SH-SY5Y (cell line): ENCODE results near the gene RBMS1.
A peak's percentile ranks its signal among the peaks of the same experiment; 100 is the strongest.

ENCODE experiments used
- GATA2 ChIP-seq: IDR thresholded peaks from 2 replicates; pipeline ENCODE4 v1.6.1; 2011; ENCODE audit warnings: mild to moderate bottlenecking, low read depth, low read length
- GATA3 ChIP-seq: IDR thresholded peaks from 2 replicates; pipeline ENCODE4 v1.6.1; 2011; ENCODE audit warnings: low read depth, mild to moderate bottlenecking, low read length, moderate library complexity

Gene RBMS1

DNA sequence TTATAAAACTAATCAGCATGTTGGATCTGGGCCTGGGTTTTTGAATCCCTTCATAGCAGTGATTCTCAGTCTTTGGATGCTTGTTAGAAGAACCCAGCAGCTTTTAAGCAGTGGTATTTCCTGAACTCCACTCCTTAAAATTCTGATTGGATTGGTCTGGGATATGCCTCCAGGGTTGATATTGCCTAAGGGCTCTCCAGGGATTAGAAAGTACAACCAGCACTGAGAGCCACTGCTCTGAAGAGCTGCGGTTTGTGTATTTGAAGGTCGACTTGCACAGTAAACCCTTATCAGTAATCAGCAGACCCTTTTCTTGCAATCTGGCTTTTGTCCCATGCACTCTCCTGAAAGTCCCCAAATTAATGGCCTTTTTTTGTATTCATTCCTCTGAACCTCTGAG lies 17.0 kb upstream of the RBMS1 start:
- peak; percentile 98 for TF ChIP-seq GATA2
- TF ChIP-seq GATA3: peak; percentile 99

DNA sequence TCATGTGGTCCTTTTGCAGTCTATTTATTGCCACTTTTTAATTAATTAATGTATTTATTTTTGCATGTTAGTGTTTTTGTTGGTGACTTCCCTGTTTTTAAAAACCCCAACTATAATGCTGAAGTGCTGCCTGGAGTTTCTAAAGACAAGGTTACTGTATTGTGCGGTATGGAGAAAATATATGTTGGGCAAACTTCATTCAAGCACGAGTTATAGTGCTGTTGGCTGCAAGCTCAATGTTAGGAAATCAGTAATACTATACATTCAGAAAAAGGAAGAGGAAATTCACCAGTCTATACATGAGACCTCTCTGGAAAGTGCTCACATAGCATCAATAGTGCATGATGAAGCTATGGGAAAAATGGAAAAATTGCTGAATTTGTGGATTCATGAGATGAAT lies 15.4 kb upstream of the RBMS1 start:
- TF ChIP-seq GATA3: no peak
- no peak for TF ChIP-seq GATA2

DNA sequence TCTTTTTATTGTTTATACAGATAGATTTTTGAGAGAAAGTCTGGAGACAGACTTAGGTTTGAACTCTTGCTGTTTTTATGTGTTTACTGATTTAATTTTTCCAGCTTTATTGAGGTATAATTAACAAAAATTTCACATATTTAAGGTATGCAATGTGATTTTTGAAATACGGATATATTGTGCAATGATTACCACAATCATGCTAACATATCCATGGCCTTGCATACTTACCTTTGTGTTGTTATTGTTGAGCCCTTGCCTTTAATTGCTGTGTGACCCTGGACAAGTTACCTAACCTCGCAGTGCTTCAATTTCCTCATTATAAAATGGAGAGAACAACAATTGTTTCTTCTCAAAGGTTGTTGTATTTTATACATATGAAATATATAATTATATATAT lies 13.9 kb upstream of the RBMS1 start:
- TF ChIP-seq GATA2: no peak

DNA sequence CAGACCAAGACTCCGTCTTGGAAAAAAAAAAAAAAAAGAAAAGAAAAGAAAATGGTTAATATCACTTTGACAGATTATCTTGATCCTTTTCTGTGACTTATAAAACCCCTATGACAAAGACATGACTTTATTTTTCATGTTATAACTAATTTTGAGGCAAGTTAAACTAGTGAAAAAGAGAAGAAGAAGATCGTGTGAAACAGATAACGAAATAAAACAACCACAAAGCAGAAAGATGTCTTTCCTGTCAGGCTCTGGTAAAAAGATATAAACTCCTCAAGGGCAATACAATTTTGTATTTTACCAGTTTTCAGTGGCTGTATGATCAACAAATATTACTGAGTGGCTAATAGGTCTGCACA lies 13.4 kb upstream of the RBMS1 start:
- TF ChIP-seq GATA3: 0 out of 2 replicates have a peak, but pooled peaks have one; percentile 1
- no peak for TF ChIP-seq GATA2

DNA sequence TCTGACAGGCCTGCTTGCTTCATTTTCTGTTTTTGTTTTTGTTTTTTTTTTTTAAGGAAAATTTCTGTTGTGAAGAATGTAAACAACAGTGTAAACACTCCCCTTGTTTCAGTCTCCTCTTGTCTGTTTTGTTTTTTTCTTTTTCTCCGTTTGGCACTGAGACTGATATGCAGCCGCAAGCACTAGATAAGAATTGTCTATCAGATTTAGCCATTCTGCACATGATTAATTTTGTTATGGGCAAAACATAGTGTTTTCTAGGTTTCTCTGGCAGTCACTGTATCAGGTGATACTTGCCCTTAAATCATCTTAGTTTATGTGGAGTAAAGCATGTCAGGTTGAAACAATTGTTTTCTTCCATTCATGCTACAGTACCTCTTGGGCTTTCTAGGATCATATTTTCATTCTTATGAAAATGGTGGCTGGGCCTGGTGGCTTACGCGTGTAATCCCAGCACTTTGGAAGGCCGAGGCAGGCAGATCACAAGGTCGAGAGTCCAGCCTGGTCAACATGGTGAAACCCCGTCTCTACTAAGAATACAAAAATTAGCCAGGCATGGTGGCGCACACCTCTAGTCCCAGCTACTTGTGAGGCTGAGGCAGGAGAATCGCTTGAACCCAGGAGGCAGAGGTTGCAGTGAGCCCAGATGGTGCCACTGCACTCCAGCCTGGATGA lies 12.9 kb upstream of the RBMS1 start:
- TF ChIP-seq GATA3: no peak; the same call in 1 of the 2 replicates
- peak; percentile 71; the same call in 1 of the 2 replicates for TF ChIP-seq GATA2

DNA sequence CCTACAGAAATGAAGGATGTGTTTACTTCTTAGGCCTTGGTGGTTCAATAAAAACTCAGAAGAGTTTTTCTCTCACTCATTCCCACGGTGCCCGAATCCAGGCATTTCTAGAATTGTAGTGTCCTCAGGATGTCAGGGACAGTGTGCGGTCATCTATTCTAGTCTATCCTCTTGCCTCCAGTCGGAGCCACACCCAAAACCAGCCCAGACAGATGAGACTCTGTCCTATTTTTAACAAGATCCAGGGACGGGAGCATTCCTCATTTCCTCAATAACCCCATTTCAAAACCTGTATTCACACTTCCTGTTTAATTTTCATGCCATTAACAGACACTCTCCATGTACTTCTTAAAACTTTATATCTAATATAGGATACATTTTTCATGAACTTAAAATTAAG lies 11.6 kb upstream of the RBMS1 start:
- TF ChIP-seq GATA2: no peak
- no peak for TF ChIP-seq GATA3

DNA sequence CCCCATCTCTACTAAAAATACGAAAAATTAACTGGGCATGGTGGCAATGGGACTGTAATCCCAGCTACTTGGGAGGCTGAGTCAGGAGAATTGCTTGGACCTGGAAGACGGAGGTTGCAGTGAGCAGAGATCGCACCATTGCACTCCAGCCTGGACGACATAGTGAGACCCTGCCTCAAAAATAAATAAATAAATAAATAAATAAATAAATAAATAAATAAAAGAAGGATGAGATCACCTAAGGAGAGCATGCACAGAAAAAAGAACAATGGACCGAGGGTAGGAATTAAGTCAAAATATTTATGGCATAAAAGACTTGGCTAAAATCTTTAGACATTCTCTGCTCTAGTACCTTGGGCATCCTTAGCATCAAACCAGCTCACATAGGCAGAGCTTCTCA lies 8.9 kb upstream of the RBMS1 start:
- TF ChIP-seq GATA2: no peak
- TF ChIP-seq GATA3: no peak

DNA sequence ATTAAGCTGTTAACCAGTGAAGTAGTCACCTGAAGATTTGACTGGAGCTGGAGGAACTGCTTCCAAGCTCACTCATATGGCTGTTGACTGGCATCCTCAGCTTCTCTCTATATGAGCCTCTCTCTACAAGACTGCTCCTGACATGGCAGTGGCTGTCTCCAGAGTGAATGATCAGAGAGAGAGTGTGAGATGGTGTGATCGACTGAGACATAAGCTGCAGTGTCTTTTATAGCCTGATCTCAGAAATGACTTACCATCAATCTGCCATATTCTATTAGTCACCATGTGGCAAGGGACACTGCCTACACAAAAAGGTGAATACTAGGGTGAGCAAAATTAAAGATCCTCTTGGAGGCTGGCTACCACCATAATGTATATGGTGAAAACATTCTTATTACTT lies 7.8 kb upstream of the RBMS1 start:
- TF ChIP-seq GATA2 (no peak), GATA3 (no peak)

DNA sequence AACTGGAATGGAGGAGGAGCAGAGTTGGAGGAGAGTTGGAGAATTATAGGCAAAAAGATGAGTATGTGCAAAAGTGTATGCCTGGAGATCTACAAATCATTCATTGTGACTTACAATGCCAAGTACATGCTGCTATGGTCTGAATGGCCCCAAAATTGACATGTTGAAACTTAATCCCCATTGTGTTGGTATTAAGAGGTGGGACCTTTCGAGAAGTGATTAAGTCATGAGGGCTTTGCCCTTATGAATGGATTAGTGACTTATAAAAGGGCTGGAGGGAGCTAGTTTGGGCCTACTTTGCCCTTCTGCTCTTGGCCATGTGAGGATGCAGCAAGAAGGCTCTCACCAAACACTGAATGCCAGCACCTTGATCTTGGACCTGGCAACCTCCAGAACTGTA lies 6.3 kb upstream of the RBMS1 start:
- TF ChIP-seq GATA2 (no peak), GATA3 (no peak)

DNA sequence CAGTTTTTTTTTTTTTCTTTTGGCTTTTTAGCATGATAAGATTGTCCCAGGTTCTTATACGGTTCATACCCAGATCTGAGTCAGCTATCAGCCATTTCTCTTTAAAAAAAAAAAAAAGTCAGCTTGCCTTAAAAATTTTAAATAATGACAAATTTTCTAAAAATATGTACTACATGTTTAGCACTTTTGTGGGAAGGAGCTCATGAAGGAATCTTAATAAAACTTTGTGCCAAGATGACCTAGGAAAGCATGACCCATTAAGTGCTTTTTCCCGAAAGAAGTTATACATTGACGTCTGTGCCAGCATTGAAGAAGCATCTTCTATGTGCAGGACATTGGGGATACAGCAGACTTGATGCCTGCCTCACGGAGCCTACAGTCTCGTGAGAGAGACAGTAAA lies 4.5 kb upstream of the RBMS1 start:
- TF ChIP-seq GATA2 (no peak), GATA3 (no peak)

DNA sequence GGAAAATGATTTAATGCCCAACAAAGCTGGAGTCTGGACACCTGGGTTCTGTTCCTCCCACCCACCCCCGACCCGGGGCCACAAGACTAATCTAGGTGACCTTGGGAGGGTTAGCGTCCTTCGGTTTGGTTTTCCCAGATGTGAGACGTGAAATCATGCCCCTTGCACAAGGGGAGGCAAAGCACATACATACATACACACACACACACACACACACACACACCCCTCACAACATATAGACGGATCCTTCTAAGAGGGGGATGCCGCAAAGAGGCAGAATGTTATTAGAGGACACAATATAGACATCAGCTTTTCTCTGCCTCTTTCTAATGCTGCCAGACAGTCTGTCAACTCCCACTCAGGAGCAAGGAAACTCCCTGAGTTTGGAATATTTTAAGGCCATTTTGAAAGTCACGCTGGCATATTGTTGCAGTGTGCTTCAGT lies 616 bp upstream of the RBMS1 start:
- TF ChIP-seq GATA2 (no peak), GATA3 (no peak)

DNA sequence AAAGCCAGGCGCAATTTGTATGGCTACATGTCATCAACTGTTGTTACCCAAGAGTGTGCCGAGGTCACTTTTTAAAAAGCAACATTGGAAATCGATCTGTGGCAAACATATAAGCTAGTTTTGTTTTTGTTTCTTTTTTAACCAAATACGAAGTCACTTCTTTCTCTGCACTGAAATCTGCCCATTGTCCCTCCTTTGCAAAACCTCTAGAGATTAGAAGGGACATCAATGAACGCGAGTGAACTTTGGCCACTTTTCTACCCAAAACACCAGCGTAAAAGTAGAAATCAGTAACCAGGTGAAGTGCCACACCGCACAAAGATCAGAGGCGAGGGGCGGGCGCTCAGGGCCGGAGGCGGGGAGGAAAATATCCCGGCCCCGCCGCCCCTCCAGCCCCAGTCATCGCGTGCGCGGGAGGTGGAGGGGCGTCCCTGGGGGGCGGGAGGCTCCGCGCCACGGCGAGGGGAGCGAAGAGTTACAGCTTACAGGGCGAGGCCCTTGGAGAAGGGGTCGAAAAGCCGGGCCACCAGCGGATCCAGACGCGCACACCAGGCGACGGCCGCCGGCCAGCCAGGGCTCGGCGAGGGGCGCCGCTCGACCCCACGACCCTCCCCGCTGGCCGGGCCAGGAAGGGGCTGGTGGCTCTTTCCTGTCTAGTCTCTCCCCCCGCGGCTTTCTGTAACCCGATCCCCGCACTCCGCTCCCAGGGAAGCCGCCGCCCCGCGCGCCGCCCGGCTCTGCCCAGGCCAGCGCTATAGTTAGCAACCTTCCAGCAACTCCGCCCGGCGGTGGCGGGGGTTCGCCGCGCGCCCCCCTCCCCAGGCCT lies 993 bp downstream of the RBMS1 start:
- no peak for TF ChIP-seq GATA2
- TF ChIP-seq GATA3: no peak

DNA sequence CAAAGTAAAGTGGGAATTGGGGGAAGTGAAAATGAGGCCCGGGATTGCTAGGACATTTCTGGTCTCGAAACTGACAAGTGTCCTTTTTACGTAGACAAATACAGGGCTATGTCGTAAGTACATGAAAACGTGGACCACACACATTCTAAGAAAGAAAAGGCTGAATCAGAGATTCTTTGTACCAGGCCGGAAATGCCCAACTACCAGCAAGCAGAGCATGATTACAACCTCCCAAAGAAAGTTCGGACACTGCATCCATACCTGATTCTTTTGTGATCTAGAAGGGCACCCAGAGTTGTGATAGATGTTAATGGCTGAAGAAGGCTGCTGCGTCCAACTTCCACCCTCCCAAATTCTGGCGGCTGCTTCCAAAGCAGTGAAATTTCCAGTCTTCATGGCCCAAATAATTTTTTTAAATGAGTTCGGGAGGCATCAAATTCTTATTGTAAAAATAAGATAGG lies 1.7 kb downstream of the RBMS1 start:
- TF ChIP-seq GATA2 (no peak), GATA3 (no peak)

DNA sequence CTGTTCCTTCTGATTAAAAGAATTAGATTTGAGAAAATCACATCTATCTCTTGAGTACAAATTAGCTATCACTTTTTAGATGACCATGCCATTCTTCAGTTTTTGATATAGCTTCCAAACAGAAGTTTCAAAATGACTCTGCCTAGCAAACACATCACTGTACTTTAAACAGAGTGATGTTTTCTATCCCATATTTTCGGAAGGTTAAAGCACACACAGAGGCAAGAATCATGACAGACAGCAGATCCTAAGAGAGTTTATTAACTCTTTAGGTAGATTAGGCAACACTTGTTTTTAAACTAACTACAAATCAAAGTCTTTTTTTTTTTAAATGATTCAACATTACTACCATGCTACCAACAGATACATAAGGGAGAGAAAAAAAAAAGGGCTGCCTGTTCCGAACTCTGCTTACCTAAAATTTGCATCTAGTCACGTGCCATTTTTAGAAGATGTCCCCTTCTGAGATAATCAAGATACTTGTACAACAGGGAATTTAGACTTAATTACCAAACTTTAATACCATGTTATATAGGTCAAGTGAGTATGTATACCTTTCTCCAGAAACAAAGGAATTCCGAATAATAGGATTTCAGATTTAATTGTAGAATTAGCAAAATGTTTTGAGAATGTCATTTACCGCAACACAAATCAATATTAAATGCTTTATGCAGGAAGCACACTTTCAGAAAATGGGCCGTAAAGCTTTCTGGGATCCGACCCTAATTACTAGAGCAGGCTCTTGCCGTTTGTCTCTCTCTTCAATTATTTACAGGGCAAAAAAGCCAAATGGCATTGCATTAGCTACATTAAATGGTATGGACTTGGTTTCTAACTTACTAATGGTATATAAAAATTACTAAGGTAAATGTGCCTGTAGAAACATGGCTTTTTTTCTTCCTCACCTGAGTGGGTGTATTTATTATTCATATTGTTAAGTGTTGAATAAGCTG lies 2.6 kb downstream of the RBMS1 start:
- TF ChIP-seq GATA3 (no peak), GATA2 (no peak)

DNA sequence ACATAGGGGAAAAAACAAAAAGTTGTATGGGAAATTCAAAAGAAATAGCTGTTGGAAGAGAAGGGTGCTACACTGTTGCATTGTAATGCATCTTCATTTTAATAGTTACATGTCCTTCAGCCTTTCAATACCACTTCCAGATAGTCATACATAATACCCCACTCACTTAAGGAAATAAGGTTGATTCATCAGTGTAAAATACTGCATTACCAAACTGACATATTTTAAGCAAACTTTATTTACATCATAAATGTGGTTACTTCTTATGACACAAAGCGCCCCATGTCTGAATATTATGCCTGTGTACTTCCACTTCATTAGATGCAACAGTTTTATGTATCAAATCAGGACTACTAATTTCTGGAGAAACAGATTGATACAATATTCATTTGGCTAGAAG lies 4.5 kb downstream of the RBMS1 start:
- TF ChIP-seq GATA2: no peak
